Osteoblast (primary cell): ENCODE results near the gene GPR155. TPM values are rescaled to one million over a fixed set of nuclear protein-coding genes. Genes with fewer than 3 reads are reported as not detected.

ENCODE experiments used
- DNase-seq: peaks from one replicate; pipeline ENCODE4 v3.0.0; 2011; ENCODE audit warnings: low spot score, mixed read lengths; ENCODE audit not compliant: insufficient read length; ENCODE audit errors: missing footprints
- H2AFZ ChIP-seq: 2 replicates; pipeline ENCODE4 v1.6.0; 2011; ENCODE audit warnings: mild to moderate bottlenecking, low read length
- H3K27ac ChIP-seq: 2 replicates; pipeline ENCODE4 v1.5.1; 2011; ENCODE audit warnings: mild to moderate bottlenecking, low read depth, low read length, moderate library complexity
- H3K27me3 ChIP-seq: 2 replicates; pipeline ENCODE4 v1.6.0; 2012; ENCODE audit warnings: mild to moderate bottlenecking, control low read depth, inconsistent platforms, low read length, moderate library complexity; ENCODE audit not compliant: insufficient read depth
- H3K36me3 ChIP-seq: 2 replicates; pipeline ENCODE4 v1.5.1; 2011; ENCODE audit warnings: mild to moderate bottlenecking, low read length, control low read depth, moderate library complexity; ENCODE audit not compliant: insufficient read depth
- H3K4me1 ChIP-seq: 2 replicates; pipeline ENCODE4 v1.5.1; 2011; ENCODE audit warnings: mild to moderate bottlenecking, low read length, control low read depth, moderate library complexity; ENCODE audit not compliant: insufficient read depth
- H3K4me2 ChIP-seq: 2 replicates; pipeline ENCODE4 v1.6.0; 2011; ENCODE audit warnings: mild to moderate bottlenecking, low read length; ENCODE audit not compliant: insufficient read depth
- H3K4me3 ChIP-seq: fragments of 200-600 bp; sonication (generic); 3 replicates; pipeline ENCODE4 v1.5.1; 2012; ENCODE audit warnings: mild to moderate bottlenecking, low read length, inconsistent platforms; ENCODE audit not compliant: insufficient read depth
- H3K79me2 ChIP-seq: 2 replicates; pipeline ENCODE4 v1.6.0; 2012; ENCODE audit warnings: mild to moderate bottlenecking, low read length, control low read depth, inconsistent platforms; ENCODE audit not compliant: insufficient read depth
- H3K9me3 ChIP-seq: 2 replicates; pipeline ENCODE4 v1.5.1; 2011; ENCODE audit warnings: low read depth, low read length, control low read depth
- H4K20me1 ChIP-seq: 2 replicates; pipeline ENCODE4 v1.6.0; 2012; ENCODE audit warnings: mild to moderate bottlenecking, low read length, control low read depth; ENCODE audit not compliant: insufficient read depth
- CTCF ChIP-seq: IDR thresholded peaks from 2 replicates; pipeline ENCODE4 v1.5.1; 2011; ENCODE audit warnings: mild to moderate bottlenecking, low read depth, low read length, moderate library complexity; ENCODE audit errors: extremely low read depth
- total RNA-seq: library from RNA; depleted of rRNA; stranded (reverse); fragments of >200 nt; gene quantifications from 2 replicates; pipeline ENCODE4 v1.2.3, GENCODE V29; 2012

GPR155 gene
- total RNA-seq = 3.5 and 4.3 TPM in 2 replicates

DNA sequence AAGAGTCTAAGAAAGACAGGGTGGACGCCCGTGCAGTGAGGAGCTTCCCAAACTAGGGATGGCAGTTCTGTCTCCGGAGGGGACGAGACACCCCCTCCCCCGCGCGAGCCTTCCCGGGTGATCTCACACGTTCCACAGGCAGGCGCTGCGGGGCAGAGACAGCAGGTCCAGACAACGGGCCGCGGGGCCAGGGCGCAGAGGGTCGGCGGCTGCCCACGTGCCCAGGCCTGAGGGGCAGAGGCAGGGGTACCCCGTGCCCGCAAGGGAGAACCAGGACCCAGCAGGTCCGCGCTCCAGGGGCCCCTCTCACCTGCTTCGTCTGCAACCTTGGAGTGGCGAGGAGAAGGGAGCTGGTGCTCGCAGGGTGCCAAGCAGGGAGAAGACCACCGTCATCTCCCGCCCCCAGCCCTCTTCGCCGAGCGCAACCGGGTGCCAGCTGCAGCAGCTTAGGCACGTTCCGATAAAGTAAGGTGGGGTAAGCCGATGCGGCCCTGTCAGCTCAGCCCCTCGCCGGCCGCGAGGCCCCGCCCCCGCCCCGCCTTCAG lies at the start of gene GPR155:
GPR155 (minus strand) TSS at position 467 of the 545 bp plus-strand sequence. CDS start 5,073 bp downstream, outside the sequence.
- no peak for TF ChIP-seq CTCF
- Histone ChIP-seq H3K79me2 (no peaks in the 10 kb centered on the region), H2AFZ (peak within 1 kb of the TSS; percentile 98), H3K9me3 (no peaks in the 10 kb centered on the region), H3K4me1 (peaks cover 6% of the 10 kb centered on the region), H3K27me3 (no peaks in the 10 kb centered on the region), H3K27ac (peak within 1 kb of the TSS; percentile 61), H3K4me2 (peak within 1 kb of the TSS; percentile 91), H3K36me3 (no peaks in the 10 kb centered on the region), H3K4me3 (peak within 1 kb of the TSS; percentile 88), H4K20me1 (no peaks in the 10 kb centered on the region)
- DNase-seq = peak; percentile 78

GRCh38 chr2:174535757-174536703 lies 49.2 kb upstream of the GPR155 start:
- Histone ChIP-seq H3K4me1 (no peaks in the 10 kb centered on the region), H3K27ac (no peak overlapping the region), H3K4me3 (no peak overlapping the region), H3K4me2 (no peak overlapping the region), H2AFZ (no peak overlapping the region), H3K36me3 (no peaks in the 10 kb centered on the region), H4K20me1 (no peaks in the 10 kb centered on the region), H3K9me3 (no peaks in the 10 kb centered on the region), H3K79me2 (no peaks in the 10 kb centered on the region), H3K27me3 (no peaks in the 10 kb centered on the region)
- DNase-seq = no peak
- no peak for TF ChIP-seq CTCF

DNA sequence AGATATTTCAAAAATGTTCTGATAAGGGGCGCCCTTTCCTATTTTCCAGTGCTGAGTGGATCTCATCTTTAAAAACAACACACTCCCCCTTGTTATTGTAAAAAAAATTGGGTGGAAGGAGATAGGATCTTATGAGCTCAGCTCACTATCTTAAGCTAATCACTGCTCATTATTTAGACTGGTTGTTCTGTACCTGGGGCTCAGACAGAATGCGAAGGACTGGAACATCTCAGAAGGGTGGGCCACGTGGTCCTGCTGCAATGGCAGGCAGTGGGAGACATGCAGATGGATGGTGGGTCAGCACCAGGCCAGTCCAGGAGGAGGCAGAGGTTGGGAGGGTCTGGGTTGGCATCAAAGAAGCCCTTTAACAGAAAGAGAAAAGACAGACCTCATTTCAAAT lies 48.3 kb upstream of the GPR155 start:
- Histone ChIP-seq H3K4me1 (no peaks in the 10 kb centered on the region), H2AFZ (no peak overlapping the region), H3K4me3 (no peak overlapping the region), H3K27me3 (no peaks in the 10 kb centered on the region), H3K9me3 (no peaks in the 10 kb centered on the region), H3K36me3 (no peaks in the 10 kb centered on the region), H4K20me1 (no peaks in the 10 kb centered on the region), H3K4me2 (no peak overlapping the region), H3K27ac (no peak overlapping the region), H3K79me2 (no peaks in the 10 kb centered on the region)
- DNase-seq = no peak
- no peak for TF ChIP-seq CTCF

GRCh38 chr2:174529916-174530315 lies 43.1 kb upstream of the GPR155 start:
- Histone ChIP-seq H3K79me2 (no peaks in the 10 kb centered on the region), H3K4me3 (no peak overlapping the region), H3K9me3 (no peaks in the 10 kb centered on the region), H3K4me2 (no peak overlapping the region), H3K27ac (no peak overlapping the region), H2AFZ (no peak overlapping the region), H3K36me3 (no peaks in the 10 kb centered on the region), H4K20me1 (no peaks in the 10 kb centered on the region), H3K27me3 (peaks cover 3% of the 10 kb centered on the region), H3K4me1 (no peaks in the 10 kb centered on the region)
- no peak for DNase-seq
- no peak for TF ChIP-seq CTCF
